ENCODE measurements around the gene VGLL3.
"Not testable (repeated sequence)": the region's sequence is repeated elsewhere in the genome, so short reads cannot be mapped to it uniquely, and the experiment has no call there.

The VGLL3 gene

DNA sequence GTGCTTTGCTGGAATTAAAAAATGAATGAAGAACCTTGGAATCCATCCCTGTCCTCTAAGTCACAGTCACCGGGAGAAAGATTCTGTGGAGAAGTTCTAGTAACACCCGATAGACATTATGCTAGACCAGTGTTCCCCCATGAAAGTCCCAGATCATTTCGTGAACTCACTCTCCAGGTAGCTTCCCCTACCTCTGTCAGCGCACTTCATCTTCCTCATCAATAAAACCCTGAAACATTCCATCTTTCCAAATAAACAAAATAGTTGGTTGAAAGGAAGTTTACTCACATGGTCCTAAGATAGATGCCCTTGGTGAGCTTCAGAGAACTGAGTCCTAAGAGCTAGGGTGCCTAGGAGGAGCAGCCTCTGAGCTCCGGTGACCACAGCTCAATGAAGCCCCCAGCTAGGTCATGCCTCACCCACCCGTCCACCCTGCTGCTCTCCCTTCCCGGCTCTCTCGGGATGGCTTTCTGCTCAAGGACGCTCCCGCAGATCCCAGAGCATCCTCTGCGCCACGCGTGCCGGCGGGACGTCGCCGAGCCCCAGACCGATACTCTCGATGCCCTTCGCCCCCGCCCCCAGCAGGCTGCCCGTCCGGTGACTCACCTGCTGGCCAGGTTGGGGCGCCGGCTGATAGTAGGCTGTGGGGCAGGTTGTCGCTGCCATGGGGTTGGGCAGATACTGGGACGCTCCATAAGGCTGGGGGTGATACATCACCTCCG, 776 bp downstream of the VGLL3 start:
- in situ Hi-C loops (cut with MboI; ENCODE audit: low sequenced_read_pairs): no loop called here

DNA sequence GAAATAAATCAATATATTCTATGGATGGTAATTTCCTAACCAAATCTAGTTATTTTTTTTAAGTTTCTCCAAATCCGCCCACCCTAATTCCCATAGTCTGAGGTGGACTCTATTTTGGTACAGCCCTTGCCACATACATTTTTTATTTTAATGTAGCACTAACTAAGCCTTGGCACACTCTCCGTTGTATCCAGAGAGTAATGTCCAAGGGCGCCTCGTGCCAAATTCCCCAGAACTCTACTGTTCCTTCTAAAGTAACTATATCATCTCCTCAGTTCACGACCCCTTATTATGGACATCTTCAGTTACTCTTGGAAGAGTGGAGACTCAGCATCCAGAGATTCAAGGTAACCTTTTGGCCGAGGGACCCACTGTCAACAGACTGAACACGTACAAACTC, 1.3 kb downstream of the VGLL3 start:
- in situ Hi-C loops (cut with MboI; ENCODE audit: low sequenced_read_pairs): no loop called here

DNA sequence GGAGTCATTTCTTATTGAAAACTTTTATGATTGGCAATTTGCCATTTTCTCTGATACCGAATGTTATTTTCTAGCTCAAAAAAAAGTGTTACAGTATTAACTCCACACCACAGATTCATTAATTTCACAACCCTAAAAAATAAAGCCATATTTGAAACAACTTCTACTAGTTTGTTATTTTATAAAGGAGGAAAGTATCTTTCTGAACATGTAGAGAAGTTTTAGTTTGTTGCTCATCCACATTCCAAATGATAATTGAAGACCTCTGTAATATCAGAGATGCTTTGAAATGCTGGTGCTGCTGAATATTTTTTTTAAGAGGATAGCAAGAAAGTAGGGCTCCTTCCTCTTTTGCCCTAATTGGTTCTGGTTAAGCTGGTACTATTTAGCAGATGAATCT, 1.9 kb downstream of the VGLL3 start:
- in situ Hi-C loops (cut with MboI; ENCODE audit: low sequenced_read_pairs): no loop called here

DNA sequence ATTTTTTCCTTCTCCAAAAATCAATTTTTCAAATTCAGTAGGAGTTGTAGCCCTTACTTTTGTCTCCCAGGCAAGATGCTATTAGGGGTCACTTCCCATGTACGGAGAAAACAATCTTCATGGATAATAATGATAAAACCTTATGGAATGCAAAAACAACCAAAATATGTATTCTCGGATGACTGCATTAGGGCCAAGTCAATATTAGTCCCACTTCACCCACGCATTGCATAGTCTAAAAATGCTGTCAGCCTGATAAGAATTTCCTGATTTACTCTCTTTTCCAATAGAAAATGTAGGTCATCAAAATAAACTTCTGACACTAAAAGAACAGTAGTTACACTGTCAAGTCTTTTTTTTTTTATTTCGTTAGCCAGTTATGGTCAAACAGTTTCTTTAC, 2.7 kb downstream of the VGLL3 start:
- in situ Hi-C loops (cut with MboI; ENCODE audit: low sequenced_read_pairs): no loop called here

DNA sequence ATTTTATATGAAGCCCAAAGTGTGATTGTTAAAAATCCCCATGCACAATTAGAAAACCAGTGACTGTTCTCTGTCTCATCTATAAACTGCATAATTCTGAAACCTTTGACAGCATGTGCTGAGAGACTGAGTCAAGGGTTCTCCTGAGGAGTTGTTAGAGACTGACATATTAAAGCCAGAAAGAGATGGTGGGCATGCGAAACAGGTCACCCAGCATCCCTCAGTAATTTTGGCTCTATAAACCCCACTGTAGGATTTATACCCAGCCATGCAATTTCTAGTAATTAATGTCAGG, 3.6 kb downstream of the VGLL3 start:
- in situ Hi-C loops (cut with MboI; ENCODE audit: low sequenced_read_pairs): no loop called here

DNA sequence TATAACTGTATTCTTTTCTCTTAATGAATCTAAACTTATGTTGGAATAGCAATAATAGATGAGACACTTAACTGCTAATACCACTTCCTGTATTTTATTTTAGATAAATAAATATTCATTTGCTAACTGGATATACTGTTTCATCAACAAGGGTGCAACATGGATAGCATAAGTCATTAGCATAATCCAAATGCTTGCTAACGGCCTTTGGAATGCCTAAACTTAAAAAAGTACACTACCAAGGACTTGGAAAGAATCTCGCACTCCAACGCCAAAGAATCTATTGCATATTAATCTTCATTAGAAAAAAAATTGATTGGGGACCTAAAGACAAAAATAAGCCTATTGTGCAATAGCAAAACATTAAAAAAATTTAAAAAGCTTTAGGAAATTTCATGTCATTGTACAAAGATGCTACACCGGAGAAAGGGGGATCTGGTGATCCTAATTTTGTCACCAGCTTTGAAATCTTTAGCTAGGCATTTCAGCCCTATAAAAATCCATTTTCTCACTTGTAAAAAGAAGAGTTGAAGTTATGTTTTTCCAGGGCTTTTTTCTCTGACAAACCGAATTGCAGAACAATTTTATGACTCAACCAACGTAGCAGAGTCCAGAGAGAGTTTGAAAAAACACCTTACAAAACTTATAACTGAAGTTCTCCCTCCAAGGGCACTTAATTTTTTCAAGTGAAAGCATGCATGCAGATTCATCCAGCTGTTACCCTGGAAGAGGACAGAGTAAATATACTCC, 4.1 kb downstream of the VGLL3 start:
- in situ Hi-C loops (cut with MboI; ENCODE audit: low sequenced_read_pairs): no loop called here

DNA sequence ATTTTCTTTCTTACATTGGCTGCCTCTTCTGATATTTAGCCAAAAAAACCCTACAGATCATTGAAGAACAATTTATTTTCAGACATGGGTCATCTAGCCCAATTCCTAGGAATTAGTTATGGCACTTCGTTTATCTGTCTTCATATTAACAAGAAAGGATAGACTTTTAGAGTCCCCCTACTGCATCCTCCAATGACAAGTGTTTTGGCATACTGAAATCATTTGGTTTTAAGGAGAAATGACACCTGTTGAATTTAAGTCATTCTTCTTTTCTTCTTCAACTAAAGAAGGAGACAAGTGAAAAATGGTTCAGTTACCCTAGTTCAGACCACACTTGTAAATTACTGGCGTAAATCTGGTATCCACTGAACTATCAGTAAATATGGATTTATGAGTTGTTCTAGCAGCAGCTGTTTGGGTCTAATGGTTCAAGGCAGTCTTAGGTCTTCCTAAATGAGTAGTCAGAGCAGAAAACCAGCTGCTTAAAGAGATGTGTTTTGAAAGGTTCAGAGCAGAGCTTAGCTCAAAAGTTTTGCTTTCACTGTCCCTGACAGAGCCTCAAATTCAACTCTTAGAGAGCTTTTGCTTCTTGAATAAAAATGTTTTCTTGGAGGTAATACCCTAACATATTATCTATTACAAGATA, 5.6 kb downstream of the VGLL3 start:
- in situ Hi-C loops (cut with MboI; ENCODE audit: low sequenced_read_pairs): no loop called here

DNA sequence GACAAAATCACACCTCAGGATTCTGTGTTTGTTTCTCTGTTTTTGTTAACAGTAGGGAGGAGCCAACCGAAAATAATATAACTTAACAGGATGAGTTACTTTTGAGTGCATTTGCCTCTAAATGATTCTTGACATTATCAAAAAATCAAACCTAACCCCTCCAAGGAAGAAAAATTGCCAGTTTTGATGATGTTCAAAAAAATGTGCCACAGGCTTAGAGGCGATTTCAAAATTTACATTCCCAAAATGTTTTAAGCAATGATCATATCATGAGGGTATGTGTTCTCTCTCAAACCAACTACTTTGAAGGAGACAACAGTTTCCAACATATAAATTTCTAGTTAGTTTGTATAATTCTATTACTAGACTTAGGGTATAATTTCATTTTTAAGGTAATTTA, 6.7 kb downstream of the VGLL3 start:
- in situ Hi-C loops (cut with MboI; ENCODE audit: low sequenced_read_pairs): no loop called here

DNA sequence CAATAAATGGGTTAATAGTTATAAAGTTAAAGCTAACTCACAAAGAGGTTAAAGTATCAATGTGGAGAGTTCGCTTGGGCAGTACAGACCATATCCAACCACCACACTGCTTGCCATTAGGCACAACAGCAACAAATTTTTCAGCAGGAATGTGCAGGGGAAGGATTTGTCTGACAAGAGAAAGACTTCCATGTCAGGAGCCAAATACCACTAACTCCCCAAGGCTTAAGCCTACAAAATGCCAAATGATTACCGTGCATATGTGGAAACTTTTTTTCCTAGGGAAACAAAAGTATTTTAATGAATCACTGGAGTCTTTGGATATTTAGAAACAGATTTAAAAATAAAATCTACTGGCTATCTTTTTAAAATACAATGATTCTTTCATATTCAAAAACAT, 8.1 kb downstream of the VGLL3 start:
- in situ Hi-C loops (cut with MboI; ENCODE audit: low sequenced_read_pairs): no loop called here

DNA sequence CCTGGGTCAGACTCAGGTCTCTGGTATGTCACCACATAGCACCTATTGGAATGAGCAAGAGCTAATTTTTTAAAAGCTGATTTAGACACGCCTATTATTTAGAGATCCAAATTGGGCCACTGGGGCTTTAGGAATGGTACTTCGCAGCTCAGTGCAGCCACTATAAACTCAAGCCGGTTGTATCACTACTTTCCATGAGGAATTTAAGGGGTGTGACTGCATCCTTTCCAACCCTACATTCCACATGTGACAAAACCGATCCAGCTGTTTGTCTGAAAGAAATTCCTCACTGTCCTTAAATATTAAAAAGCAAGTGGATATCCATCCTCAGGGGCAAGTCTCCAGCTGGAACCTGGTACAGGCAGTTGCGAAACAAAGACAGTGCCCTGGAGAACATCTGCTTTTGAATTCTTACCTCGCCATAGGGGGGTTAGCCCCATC, 12.8 kb downstream of the VGLL3 start:
- in situ Hi-C loops (cut with MboI; ENCODE audit: low sequenced_read_pairs): no loop called here

DNA sequence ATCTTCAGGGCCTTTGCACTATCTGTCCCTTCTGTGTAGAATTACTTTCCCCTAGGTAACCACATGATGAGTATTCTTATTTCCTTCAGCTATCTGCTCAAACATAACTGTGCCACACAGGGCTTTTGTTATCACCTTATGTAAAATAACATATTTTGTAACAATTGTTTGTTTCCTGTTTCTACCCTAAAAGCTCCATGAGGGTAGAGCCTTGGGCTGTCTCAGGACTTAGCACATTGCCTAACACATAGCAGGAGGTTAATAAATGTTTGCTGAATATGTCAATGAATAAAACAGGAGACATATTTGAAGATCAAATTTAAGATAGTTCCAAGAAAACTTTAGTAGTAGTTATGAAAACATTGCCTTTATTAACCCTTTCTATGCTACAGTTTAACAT, 14.7 kb downstream of the VGLL3 start:
- in situ Hi-C loops (cut with MboI; ENCODE audit: low sequenced_read_pairs): no loop called here

DNA sequence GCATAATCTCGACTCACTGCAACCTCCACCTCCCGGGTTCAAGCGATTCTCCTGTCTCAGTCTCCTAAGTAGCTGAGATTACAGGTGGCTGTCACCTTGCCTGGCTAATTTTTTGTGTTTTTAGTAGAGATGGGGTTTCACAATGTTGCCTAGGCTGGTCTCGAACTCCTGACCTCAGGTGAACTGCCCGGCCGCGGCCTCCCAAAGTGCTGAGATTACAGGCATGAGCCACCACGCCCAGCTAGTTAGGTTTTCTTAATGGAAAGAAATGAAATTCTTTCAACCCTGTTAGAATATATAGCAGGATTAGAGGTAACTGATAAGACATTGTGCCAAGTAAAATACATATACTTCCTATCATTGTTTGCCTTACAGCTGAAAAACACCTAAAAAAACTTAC, 16.8 kb downstream of the VGLL3 start:
- in situ Hi-C loops (cut with MboI; ENCODE audit: low sequenced_read_pairs): not testable (repeated sequence)

DNA sequence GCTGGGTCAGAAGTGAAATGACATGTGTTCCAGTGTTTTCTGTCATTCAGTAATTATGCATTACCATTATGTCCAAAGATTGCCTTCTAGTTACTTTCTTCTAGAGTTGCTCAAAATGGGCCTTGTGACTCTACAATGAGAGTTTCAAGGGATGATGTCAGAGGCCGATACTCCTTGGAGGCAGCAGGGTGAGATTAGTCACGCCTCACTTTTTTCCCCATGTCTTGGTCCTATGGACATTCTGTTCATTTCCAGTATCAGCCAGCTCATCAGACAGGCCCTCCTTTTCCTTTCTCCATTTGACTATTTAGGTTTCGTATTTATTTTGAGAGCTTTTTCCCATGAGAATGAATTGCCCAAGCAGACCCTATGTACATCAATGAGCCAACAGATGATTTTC, 17.5 kb downstream of the VGLL3 start:
- in situ Hi-C loops (cut with MboI; ENCODE audit: low sequenced_read_pairs): no loop called here

DNA sequence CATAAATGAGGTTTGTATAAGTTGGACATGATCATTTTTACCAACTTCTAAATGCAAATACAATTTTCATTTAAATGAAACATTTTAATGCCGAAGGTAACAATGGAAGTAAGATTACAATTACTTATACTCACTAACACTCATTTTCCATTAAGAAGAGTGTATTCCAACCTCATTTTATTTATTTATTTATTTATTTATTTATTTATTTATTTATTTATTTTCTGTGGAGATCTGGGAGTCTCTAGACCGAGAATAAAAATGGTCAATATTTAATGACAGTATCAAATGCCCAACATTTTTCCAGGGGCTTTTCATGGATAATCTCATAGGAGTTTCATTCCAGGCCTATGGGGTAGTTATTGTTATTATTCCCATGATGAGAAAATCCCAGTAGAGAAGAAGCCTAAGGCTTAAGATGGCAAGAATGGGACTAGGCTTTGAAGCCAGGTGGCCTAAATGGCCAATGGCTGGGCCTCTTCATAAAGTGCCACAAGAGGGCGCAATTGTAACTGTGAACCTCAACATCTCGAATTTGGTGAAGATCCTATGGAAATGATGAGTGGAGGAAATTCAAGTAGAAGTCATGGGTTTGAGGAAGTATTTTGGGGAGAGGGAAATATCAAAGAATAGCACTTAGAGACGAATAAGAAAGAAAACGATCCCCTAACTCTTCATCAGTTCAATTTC, 21.3 kb downstream of the VGLL3 start:
- in situ Hi-C loops (cut with MboI; ENCODE audit: low sequenced_read_pairs): no loop called here

DNA sequence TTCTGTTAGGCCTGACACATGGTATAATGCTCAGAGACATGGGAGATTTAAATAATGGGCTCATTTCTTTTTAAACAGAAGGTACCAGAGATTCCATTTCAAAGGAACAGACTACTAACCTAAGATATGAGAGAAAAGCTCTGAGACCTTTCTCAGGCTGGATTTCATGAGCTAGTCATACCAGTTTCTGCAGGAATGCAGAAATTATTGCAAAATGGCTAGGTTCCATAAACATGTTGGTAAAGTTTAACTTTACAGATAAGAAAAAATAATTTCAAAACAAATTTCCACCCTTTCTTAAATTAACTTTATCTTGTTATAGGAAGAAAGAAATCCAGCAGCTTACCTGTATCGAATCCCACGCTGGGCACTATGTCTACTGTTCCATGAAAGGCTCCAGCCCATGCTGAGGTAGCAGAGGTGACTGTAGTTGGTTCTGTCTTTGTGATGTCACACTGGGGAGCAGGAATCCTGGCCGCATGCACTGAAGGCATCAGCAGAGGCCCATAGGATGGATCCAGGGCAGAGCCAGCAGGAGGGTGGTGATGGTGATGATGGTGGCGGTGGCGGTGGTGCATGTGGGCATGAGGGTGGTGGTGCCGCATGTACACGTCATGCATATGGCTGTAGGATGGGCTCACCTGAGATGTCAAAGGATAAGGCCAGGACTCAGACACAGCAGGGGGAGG, 22.6 kb downstream of the VGLL3 start:
- in situ Hi-C loops (cut with MboI; ENCODE audit: low sequenced_read_pairs): no loop called here

DNA sequence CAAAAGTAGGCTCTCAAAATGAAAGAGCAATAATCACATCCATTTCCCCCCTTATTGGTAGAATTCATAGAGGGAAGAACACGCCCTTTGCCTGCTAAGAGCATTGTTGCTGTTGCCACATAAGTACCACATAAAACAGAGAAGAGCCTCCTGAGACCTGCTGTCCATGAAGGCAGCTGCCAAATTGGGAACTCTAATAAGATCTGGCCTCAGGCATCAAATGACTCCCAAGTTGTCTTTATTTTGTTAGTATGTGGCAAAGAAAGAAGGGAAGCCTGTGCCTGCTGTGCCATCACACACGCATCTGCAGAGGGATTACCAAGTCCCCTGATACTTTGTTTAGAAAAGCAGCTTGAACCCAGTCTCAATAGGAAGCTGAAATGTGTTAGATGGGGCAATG, 23.9 kb downstream of the VGLL3 start:
- in situ Hi-C loops (cut with MboI; ENCODE audit: low sequenced_read_pairs): no loop called here

DNA sequence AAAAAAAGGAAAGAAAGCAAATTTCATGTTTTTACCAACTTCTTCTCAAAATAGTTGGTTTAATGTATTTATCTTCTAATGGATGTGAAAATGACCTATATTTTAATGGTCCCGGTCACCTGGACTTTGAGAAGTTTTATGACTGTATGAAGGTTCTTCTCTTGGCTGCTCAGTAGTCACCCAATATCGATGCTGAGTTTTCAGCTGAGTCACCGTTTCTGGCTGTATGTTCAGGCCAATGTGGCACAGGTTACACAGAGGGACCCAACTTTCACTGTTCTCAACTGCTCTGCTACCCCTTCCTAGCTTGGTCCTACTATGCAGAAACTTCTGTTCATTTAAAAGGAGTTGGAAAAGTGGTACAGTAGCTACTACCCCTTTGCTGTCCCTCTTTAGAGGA, 25.8 kb downstream of the VGLL3 start:
- in situ Hi-C loops (cut with MboI; ENCODE audit: low sequenced_read_pairs): no loop called here

DNA sequence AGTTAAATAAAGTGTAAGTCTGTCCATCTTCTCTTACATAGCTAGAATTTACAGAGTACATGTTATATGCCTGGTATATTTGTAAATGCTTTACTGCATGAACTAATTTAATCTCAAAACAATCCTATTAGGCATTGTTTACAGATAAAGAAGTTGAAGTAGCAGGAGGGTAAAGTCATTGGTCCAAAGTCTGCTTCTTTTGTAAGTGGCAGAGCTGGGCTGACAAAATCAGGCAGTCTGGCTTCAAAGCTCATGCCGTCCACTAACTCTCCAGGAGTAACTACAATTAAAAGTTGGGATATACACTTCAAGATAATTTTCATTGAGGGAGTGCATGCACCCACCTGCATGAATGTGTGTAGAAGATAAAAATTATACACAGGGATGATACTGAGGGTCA, 27.3 kb downstream of the VGLL3 start:
- in situ Hi-C loops (cut with MboI; ENCODE audit: low sequenced_read_pairs): no loop called here

DNA sequence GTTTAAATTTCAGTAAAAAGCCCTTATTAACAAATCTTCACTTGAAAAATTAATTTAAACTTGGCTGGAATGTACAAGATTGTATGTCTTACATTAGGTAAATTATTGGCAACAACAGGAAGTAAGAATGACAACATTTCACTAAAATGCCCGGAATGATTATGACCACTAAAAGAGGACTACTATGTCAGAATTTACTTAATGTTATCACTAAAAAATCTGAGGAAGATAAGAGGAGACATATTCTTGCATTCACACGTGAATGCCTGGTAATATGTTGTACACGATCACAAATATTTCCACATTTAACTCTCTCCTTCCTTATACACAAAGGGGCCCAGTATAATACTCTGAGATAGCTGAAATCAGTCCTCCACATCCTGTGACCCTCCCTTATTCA, 29.7 kb downstream of the VGLL3 start:
- in situ Hi-C loops (cut with MboI; ENCODE audit: low sequenced_read_pairs): no loop called here

DNA sequence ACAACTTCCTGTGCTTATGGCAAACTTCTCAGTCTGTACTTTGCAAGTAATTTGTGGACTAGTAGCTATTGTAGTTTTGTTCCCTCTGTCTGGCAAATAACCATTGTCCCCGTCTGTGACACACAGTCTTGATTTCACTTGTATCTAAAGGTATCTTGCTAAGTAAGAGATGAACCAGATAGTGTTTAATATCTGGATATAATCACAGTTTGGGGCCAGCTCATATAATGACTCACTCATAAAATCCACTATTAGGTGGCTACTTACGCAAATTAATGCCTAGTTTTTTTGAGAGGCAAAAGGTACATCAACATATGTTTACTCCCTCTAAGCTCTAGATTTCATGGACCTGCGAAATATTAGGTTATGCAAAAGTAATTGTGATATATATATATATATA, 30.4 kb downstream of the VGLL3 start:
- in situ Hi-C loops (cut with MboI; ENCODE audit: low sequenced_read_pairs): no loop called here

DNA sequence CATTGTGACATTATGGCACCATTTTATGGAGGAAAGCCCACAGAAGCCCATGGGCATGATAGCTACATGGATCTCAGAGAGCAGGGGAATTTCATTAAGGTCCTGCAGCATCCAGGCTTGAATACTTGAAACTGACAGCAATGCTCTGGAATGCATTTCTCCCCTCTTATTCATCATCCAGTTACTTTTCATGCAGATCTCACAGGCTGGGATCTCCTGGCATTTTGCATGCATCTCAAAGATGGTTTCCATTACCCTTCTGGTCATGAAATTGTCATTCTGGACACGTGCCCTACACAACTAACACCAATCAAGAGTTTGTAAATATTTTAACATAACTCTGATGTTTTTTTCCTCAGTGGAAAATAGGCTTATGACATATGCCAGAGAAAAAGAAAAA, 32.4 kb downstream of the VGLL3 start:
- in situ Hi-C loops (cut with MboI; ENCODE audit: low sequenced_read_pairs): no loop called here
